OCI-M1 (cell line): Measurements from ENCODE around the gene GPN2.
"Not testable (repeated sequence)": the region's sequence is repeated elsewhere in the genome, so short reads cannot be mapped to it uniquely, and the experiment has no call there.

Experiments used
- DNase-seq: peaks from one replicate; lab custom pipeline; 2025; lab: John Stamatoyannopoulos, UW

Gene GPN2

GRCh38 chr1:26900815-26901511 is 10.9 kb upstream of the GPN2 start:
- peak; percentile 59 for DNase-seq

- peak; percentile 93 for DNase-seq
These were observed 10.1 kb upstream of the GPN2 start, which contains the start of gene GPATCH3 for GRCh38 chr1:26900001-26900814. Gene GPATCH3 (minus strand): TSS chr1:26900467. CDS start chr1:26900442, 25 bp downstream.

- DNase-seq, result no peak
These were observed 7.3 kb upstream of the GPN2 start for GRCh38 chr1:26897351-26897750.

- DNase-seq, result no peak
These were observed 4.2 kb upstream of the GPN2 start for GRCh38 chr1:26894263-26894662.

GRCh38 chr1:26890467-26890796 is 349 bp upstream of the GPN2 start:
- no peak for DNase-seq

- DNase-seq, result no peak
These were observed 1.9 kb downstream of the GPN2 start for GRCh38 chr1:26888231-26888630.

GRCh38 chr1:26887125-26887524 is 3.0 kb downstream of the GPN2 start:
- peak; percentile 39 for DNase-seq

GRCh38 chr1:26882696-26883463 is 7.2 kb downstream of the GPN2 start:
- no peak for DNase-seq

- not testable (repeated sequence) for DNase-seq
These were observed 8.5 kb downstream of the GPN2 start for GRCh38 chr1:26881611-26882010.

GRCh38 chr1:26879793-26880192 is 10.3 kb downstream of the GPN2 start:
- DNase-seq, result no peak

GRCh38 chr1:26877326-26877725 is 12.8 kb downstream of the GPN2 start:
- DNase-seq, result no peak

GRCh38 chr1:26874896-26875295 is 15.2 kb downstream of the GPN2 start:
- no peak for DNase-seq

- not testable (repeated sequence) for DNase-seq
These were observed 17.0 kb downstream of the GPN2 start for GRCh38 chr1:26873097-26873496.

- DNase-seq, result peak; percentile 98
These were observed 25.2 kb downstream of the GPN2 start for GRCh38 chr1:26864610-26865480.

- no peak for DNase-seq
These were observed 26.4 kb downstream of the GPN2 start for GRCh38 chr1:26863685-26864077.

- peak; percentile 34 for DNase-seq
These were observed 27.1 kb downstream of the GPN2 start, which contains the start of gene SFN for GRCh38 chr1:26862781-26863684. Gene SFN (plus strand): TSS chr1:26863149. CDS start chr1:26863213, 64 bp downstream.

- no peak for DNase-seq
These were observed 28.1 kb downstream of the GPN2 start for GRCh38 chr1:26861889-26862378.

- DNase-seq, result no peak
These were observed 28.8 kb downstream of the GPN2 start for GRCh38 chr1:26861286-26861701.

- no peak for DNase-seq
These were observed 31.0 kb downstream of the GPN2 start for GRCh38 chr1:26858891-26859640.

GRCh38 chr1:26858160-26858559 is 31.9 kb downstream of the GPN2 start:
- DNase-seq, result no peak
